Activated CD4-positive, alpha-beta T cell treated with anti-CD3 and anti-CD28 coated beads, Interleukin-2, amount 10 ng/mL, durations not matched to agents 7 days and 5 days (primary cell): ENCODE data around the gene POLN. TPM values are rescaled to one million over a fixed set of nuclear protein-coding genes. Genes with fewer than 3 reads are reported as not detected.

ENCODE experiments used
- CTCF ChIA-PET: fragments of 350-600 bp; sonication (Branson Sonifier 250); formaldehyde crosslinking; loops from one replicate; lab custom pipeline; 2021; ENCODE audit warnings: antibody characterized with exemption; lab: Charles Lee
- POLR2A ChIA-PET: fragments of 350-600 bp; sonication (Branson Sonifier 250); formaldehyde crosslinking; loops from one replicate; lab custom pipeline; 2021; ENCODE audit warnings: antibody characterized with exemption; lab: Charles Lee
- DNase-seq: peaks from one replicate; pipeline ENCODE4 v3.0.0-alpha.2; 2020
- H3K27ac Mint-ChIP-seq: one replicate; pipeline ENCODE4 v1.8.0; 2021; ENCODE audit warnings: mild to moderate bottlenecking, moderate library complexity, mixed read lengths
- H3K27me3 Mint-ChIP-seq: one replicate; pipeline ENCODE4 v1.8.0; 2021; ENCODE audit warnings: mixed read lengths
- H3K36me3 Mint-ChIP-seq: one replicate; pipeline ENCODE4 v1.8.0; 2021; ENCODE audit warnings: low read depth, mixed read lengths
- H3K4me1 Mint-ChIP-seq: one replicate; pipeline ENCODE4 v1.8.0; 2021; ENCODE audit warnings: mixed read lengths
- H3K4me3 Mint-ChIP-seq: one replicate; pipeline ENCODE4 v1.8.0; 2021; ENCODE audit warnings: mild to moderate bottlenecking, moderate library complexity, mixed read lengths
- H3K9me3 Mint-ChIP-seq: one replicate; pipeline ENCODE4 v1.8.0; 2021; ENCODE audit warnings: mixed read lengths
- total RNA-seq, 2 experiments: library from RNA; stranded (reverse); gene quantifications; one replicate each; pipeline ENCODE4 v1.2.3, GENCODE V29; 2021

The POLN gene
- total RNA-seq, 2 experiments from 2014 or later, result 3.3 to 3.8 TPM

DNA sequence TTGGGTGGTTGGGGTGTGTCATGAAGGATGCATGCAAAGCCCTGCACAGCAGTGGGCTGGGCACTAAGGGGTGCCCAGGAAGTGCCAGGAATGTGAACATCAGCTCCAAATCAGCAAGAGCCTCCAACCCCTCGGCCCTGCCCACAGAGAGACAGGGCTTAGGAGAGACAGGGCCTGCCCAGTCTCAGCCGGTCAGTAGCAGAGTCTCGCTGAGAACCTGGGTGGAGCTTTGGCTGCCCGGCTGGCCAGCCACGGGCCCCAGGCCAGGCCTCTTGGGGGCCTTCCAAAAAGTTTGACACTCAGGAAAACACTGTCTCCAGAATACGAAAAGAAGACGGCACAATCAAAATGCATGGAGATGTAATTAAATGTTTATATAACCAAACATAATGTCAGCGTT, 24.3 kb upstream of the POLN start:
- no peaks in the 10 kb centered on the region for H3K36me3 Mint-ChIP-seq

GRCh38 chr4:2265113-2266110, 23.5 kb upstream of the POLN start:
- CTCF ChIA-PET, result interaction anchor here (1.5 to 1.8 kb wide), 2 partner anchors 25 to 148 kb away, joined by 3 to 4 read pairs; no protein-coding TSS in a partner anchor
- peaks cover 6% of the 10 kb centered on the region for H3K4me1 Mint-ChIP-seq
- POLR2A ChIA-PET, result no interaction called here
- no peaks in the 10 kb centered on the region for H3K36me3 Mint-ChIP-seq
- no peaks in the 10 kb centered on the region for H3K27me3 Mint-ChIP-seq
- DNase-seq, result no peak
- H3K4me3 Mint-ChIP-seq, result no peak overlapping the region
- H3K27ac Mint-ChIP-seq, result peak overlapping the region; percentile 31
- no peaks in the 10 kb centered on the region for H3K9me3 Mint-ChIP-seq

More for the DNA sequence above, 24.3 kb upstream of the POLN start:
- Mint-ChIP-seq H3K27me3 (no peaks in the 10 kb centered on the region), H3K27ac (no peak overlapping the region), H3K4me1 (peaks cover 6% of the 10 kb centered on the region), H3K9me3 (no peaks in the 10 kb centered on the region), H3K4me3 (no peak overlapping the region)
- ChIA-PET POLR2A (no interaction called here), CTCF (no interaction called here)
- DNase-seq, result no peak

DNA sequence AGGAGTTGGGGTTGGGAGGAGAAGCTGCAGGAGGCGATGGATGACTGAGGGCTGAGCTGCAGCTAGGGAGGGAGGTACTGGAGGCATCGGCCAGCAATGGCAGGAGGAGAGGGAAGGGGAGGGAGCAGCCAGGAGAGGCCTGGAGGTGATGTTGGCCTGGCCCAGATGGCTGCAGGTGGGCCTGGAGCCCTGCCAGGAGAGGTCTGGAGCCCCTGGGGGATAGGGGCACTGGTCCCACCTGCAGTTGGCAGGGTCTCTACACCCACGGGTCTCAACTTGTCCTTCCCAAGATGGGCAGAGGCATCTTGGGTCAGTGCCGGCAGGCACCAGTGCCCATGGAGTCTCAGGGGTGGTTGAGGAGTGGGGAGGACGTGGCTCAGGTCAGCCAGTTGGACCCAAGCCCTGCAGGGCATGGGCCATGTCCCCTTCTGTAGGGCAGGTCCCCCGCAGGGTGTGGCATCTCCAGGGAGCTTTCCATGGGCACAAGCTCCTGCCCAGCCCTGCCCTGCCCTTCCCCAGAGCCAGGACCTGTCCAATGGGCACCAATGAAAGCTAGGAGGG, 22.6 kb upstream of the POLN start:
- no peak overlapping the region for H3K4me3 Mint-ChIP-seq
- no peaks in the 10 kb centered on the region for H3K27me3 Mint-ChIP-seq
- H3K9me3 Mint-ChIP-seq, result no peaks in the 10 kb centered on the region
- POLR2A ChIA-PET, result no interaction called here
- peaks cover 6% of the 10 kb centered on the region for H3K4me1 Mint-ChIP-seq
- no peak for DNase-seq
- H3K36me3 Mint-ChIP-seq, result no peaks in the 10 kb centered on the region
- H3K27ac Mint-ChIP-seq, result no peak overlapping the region
- CTCF ChIA-PET, result interaction anchor here (0.8 to 1.8 kb wide), 3 partner anchors 11 to 148 kb away, joined by 3 to 4 read pairs (median 4); no protein-coding TSS in a partner anchor

GRCh38 chr4:2263926-2264321, 22.0 kb upstream of the POLN start:
- CTCF ChIA-PET, result interaction anchor here (0.8 to 1.8 kb wide), 3 partner anchors 11 to 149 kb away, joined by 3 to 4 read pairs (median 4); no protein-coding TSS in a partner anchor

GRCh38 chr4:2262944-2263250, 21.0 kb upstream of the POLN start:
- Mint-ChIP-seq H3K4me3 (peak overlapping the region; percentile 71), H3K27ac (peak overlapping the region; percentile 87), H3K36me3 (no peaks in the 10 kb centered on the region), H3K4me1 (peaks cover 6% of the 10 kb centered on the region), H3K9me3 (no peaks in the 10 kb centered on the region), H3K27me3 (no peaks in the 10 kb centered on the region)
- ChIA-PET CTCF (interaction anchor here (0.7 kb wide), 2 partner anchors 482 to 536 kb away, joined by 4 to 5 read pairs; no protein-coding TSS in a partner anchor), POLR2A (no interaction called here)
- no peak for DNase-seq

More at GRCh38 chr4:2263926-2264321, 22.0 kb upstream of the POLN start:
- Mint-ChIP-seq H3K27me3 (no peaks in the 10 kb centered on the region), H3K36me3 (no peaks in the 10 kb centered on the region), H3K9me3 (no peaks in the 10 kb centered on the region), H3K4me1 (peaks cover 6% of the 10 kb centered on the region), H3K4me3 (peak overlapping the region; percentile 71), H3K27ac (peak overlapping the region; percentile 87)
- no peak for DNase-seq
- POLR2A ChIA-PET, result no interaction called here

- ChIA-PET POLR2A (interaction anchor here (0.9 to 1.0 kb wide), 3 partner anchors 21 to 150 kb away, joined by 3 to 6 read pairs (median 5); partner anchors contain the start of genes HAUS3 and POLN), CTCF (interaction anchor here (0.7 to 0.9 kb wide), 2 partner anchors 21 to 536 kb away, joined by 3 to 5 read pairs; partner anchors contain the start of genes HAUS3 and POLN)
- H3K4me3 Mint-ChIP-seq, result peak overlapping the region; percentile 71
- DNase-seq, result peak; percentile 98
- peak overlapping the region; percentile 88 for H3K27ac Mint-ChIP-seq
- H3K9me3 Mint-ChIP-seq, result no peaks in the 10 kb centered on the region
- H3K4me1 Mint-ChIP-seq, result peaks cover 6% of the 10 kb centered on the region
- no peaks in the 10 kb centered on the region for H3K27me3 Mint-ChIP-seq
- no peaks in the 10 kb centered on the region for H3K36me3 Mint-ChIP-seq
Observed at GRCh38 chr4:2262145-2262943, 20.4 kb upstream of the POLN start.

- Mint-ChIP-seq H3K4me3 (peak within 1 kb of the TSS; percentile 71), H3K36me3 (no peaks in the 10 kb centered on the region), H3K27ac (peak within 1 kb of the TSS; percentile 88), H3K4me1 (peaks cover 6% of the 10 kb centered on the region), H3K9me3 (no peaks in the 10 kb centered on the region), H3K27me3 (no peaks in the 10 kb centered on the region)
- no peak for DNase-seq
- POLR2A ChIA-PET, result interaction anchor here (0.9 to 1.0 kb wide), 3 partner anchors 20 to 151 kb away, joined by 3 to 6 read pairs (median 5); partner anchors contain the start of genes HAUS3 and POLN
- CTCF ChIA-PET, result interaction anchor here (0.9 kb wide), 1 partner anchor 20 kb away, joined by 3 read pairs; the partner anchor contains the start of genes HAUS3 and POLN
Observed at GRCh38 chr4:2261853-2262144, 19.9 kb upstream of the POLN start, which contains the start of gene MXD4. Gene MXD4, minus strand, starts transcription at chr4:2262109. Its CDS starts 129 bp downstream, at chr4:2261980.

- Mint-ChIP-seq H3K4me3 (peak overlapping the region; percentile 71), H3K9me3 (no peaks in the 10 kb centered on the region), H3K27ac (peak overlapping the region; percentile 68), H3K27me3 (no peaks in the 10 kb centered on the region), H3K4me1 (peaks cover 6% of the 10 kb centered on the region), H3K36me3 (no peaks in the 10 kb centered on the region)
- POLR2A ChIA-PET, result no interaction called here
- peak; percentile 62 for DNase-seq
- CTCF ChIA-PET, result no interaction called here
Observed at GRCh38 chr4:2261110-2261852, 19.4 kb upstream of the POLN start.

- POLR2A ChIA-PET, result no interaction called here
- CTCF ChIA-PET, result interaction anchor here (1.2 kb wide), 1 partner anchor 18 kb away, joined by 3 read pairs; the partner anchor contains the start of genes HAUS3 and POLN
- Mint-ChIP-seq H3K27me3 (no peaks in the 10 kb centered on the region), H3K4me1 (peaks cover 6% of the 10 kb centered on the region), H3K9me3 (no peaks in the 10 kb centered on the region), H3K27ac (peak overlapping the region; percentile 68), H3K36me3 (no peaks in the 10 kb centered on the region), H3K4me3 (peak overlapping the region; percentile 63)
- DNase-seq, result no peak
Observed at GRCh38 chr4:2260344-2261109, 18.6 kb upstream of the POLN start.

GRCh38 chr4:2259541-2260343, 17.8 kb upstream of the POLN start:
- POLR2A ChIA-PET, result no interaction called here
- Mint-ChIP-seq H3K9me3 (no peaks in the 10 kb centered on the region), H3K27me3 (no peaks in the 10 kb centered on the region), H3K36me3 (no peaks in the 10 kb centered on the region), H3K27ac (peak overlapping the region; percentile 13), H3K4me1 (peaks cover 6% of the 10 kb centered on the region), H3K4me3 (peak overlapping the region; percentile 43)
- CTCF ChIA-PET, result interaction anchor here (1.2 kb wide), 1 partner anchor 18 kb away, joined by 3 read pairs; the partner anchor contains the start of genes HAUS3 and POLN
- no peak for DNase-seq
